Stromal cell of bone marrow (primary cell): ENCODE data around the gene KRTAP12-1.
"Not testable (repeated sequence)": the region's sequence is repeated elsewhere in the genome, so short reads cannot be mapped to it uniquely, and the experiment has no call there.

Experiments
- DNase-seq: peaks from one replicate; pipeline ENCODE4 v3.0.0-alpha.2; 2012; ENCODE audit warnings: low read depth

KRTAP12-1 gene

GRCh38 chr21:44697811-44698734, 16.1 kb upstream of the KRTAP12-1 start:
- no peak for DNase-seq

- not testable (repeated sequence) for DNase-seq
Measured at GRCh38 chr21:44697172-44697810, 15.3 kb upstream of the KRTAP12-1 start, which contains the start of gene KRTAP10-12. KRTAP10-12 (plus strand) TSS chr21:44697172; CDS start chr21:44697202, 30 bp downstream.

- DNase-seq = no peak
Measured at GRCh38 chr21:44696572-44696971, 14.6 kb upstream of the KRTAP12-1 start.

- no peak for DNase-seq
Measured at GRCh38 chr21:44695641-44696040, 13.7 kb upstream of the KRTAP12-1 start.

- no peak for DNase-seq
Measured at GRCh38 chr21:44695184-44695583, 13.2 kb upstream of the KRTAP12-1 start.

GRCh38 chr21:44694776-44695175, 12.8 kb upstream of the KRTAP12-1 start:
- no peak for DNase-seq

- DNase-seq = no peak
Measured at GRCh38 chr21:44692798-44693512, 11.0 kb upstream of the KRTAP12-1 start.

- DNase-seq = no peak
Measured at GRCh38 chr21:44691686-44692085, 9.7 kb upstream of the KRTAP12-1 start.

- not testable (repeated sequence) for DNase-seq
Measured at GRCh38 chr21:44689740-44690139, 7.8 kb upstream of the KRTAP12-1 start.

- no peak for DNase-seq
Measured at GRCh38 chr21:44687671-44688070, 5.7 kb upstream of the KRTAP12-1 start.

- DNase-seq = no peak
Measured at GRCh38 chr21:44686843-44687561, 5.0 kb upstream of the KRTAP12-1 start.

- DNase-seq = no peak
Measured at GRCh38 chr21:44686000-44686781, 4.2 kb upstream of the KRTAP12-1 start.

- DNase-seq = not testable (repeated sequence)
Measured at GRCh38 chr21:44685050-44685449, 3.1 kb upstream of the KRTAP12-1 start.

GRCh38 chr21:44684483-44684882, 2.5 kb upstream of the KRTAP12-1 start:
- no peak for DNase-seq

- no peak for DNase-seq
Measured at GRCh38 chr21:44684077-44684476, 2.1 kb upstream of the KRTAP12-1 start.

- no peak for DNase-seq
Measured at GRCh38 chr21:44682580-44683151, 703 bp upstream of the KRTAP12-1 start.

GRCh38 chr21:44681152-44681551, 811 bp downstream of the KRTAP12-1 start:
- no peak for DNase-seq

- DNase-seq = no peak
Measured at GRCh38 chr21:44677881-44678280, 4.1 kb downstream of the KRTAP12-1 start.

GRCh38 chr21:44671911-44672310, 10.1 kb downstream of the KRTAP12-1 start:
- DNase-seq = no peak

GRCh38 chr21:44670642-44671432, 11.1 kb downstream of the KRTAP12-1 start:
- no peak for DNase-seq
